H1 (cell line): ENCODE data around the gene UPF2. TPM values are rescaled to one million over a fixed set of nuclear protein-coding genes. Genes with fewer than 3 reads are reported as not detected.

ENCODE experiments used
- CTCF ChIA-PET: fragments of 300-600 bp; sonication (Branson Sonifier 250); formaldehyde crosslinking; loops from one replicate; lab custom pipeline; 2021; ENCODE audit not compliant: partially characterized antibody; lab: Charles Lee
- POLR2A ChIA-PET: fragments of 300-600 bp; sonication (Branson Sonifier 250); formaldehyde crosslinking; loops from one replicate; lab custom pipeline; 2021; ENCODE audit warnings: inconsistent platforms; ENCODE audit not compliant: partially characterized antibody; lab: Charles Lee
- DNase-seq, 2 experiments: peaks; one replicate each; pipeline versions ENCODE4 v3.0.0 to v3.0.0-alpha.2; 2010 to 2022; ENCODE audit warnings: low spot score in 2 of 2, low read depth in 1 of 2, mixed read lengths in 1 of 2
- FAIRE-seq: peaks from 2 replicates; lab custom pipeline; 2011; peaks lifted over from hg19 to GRCh38; lab: Jason Lieb, UNC
- H2AFZ ChIP-seq: 2 replicates; pipeline ENCODE4 v1.8.1; 2012; ENCODE audit warnings: low read length, inconsistent platforms
- H2AK5ac ChIP-seq: 2 replicates; pipeline ENCODE4 v1.6.1; 2013; ENCODE audit warnings: low read depth, low read length
- H2BK120ac ChIP-seq: replicated peaks from 2 replicates; pipeline ENCODE3; 2013; ENCODE audit warnings: low read depth, low read length, inconsistent platforms
- H2BK12ac ChIP-seq: 2 replicates; pipeline ENCODE4 v1.6.1; 2013; ENCODE audit warnings: low read depth, low read length
- H2BK15ac ChIP-seq: 2 replicates; pipeline ENCODE4 v1.6.1; 2013; ENCODE audit warnings: low read length
- H2BK20ac ChIP-seq: 2 replicates; pipeline ENCODE4 v1.6.1; 2013; ENCODE audit warnings: low read length
- H2BK5ac ChIP-seq: 2 replicates; pipeline ENCODE4 v1.6.1; 2013; ENCODE audit warnings: low read depth, low read length
- H3K14ac ChIP-seq: 2 replicates; pipeline ENCODE4 v1.6.1; 2013; ENCODE audit warnings: inconsistent platforms; ENCODE audit not compliant: insufficient read length
- H3K18ac ChIP-seq: 2 replicates; pipeline ENCODE4 v1.6.1; 2013; ENCODE audit warnings: low read length; ENCODE audit errors: extremely low read depth
- H3K23ac ChIP-seq: 2 replicates; pipeline ENCODE4 v1.6.1; 2013; ENCODE audit warnings: inconsistent platforms; ENCODE audit not compliant: insufficient read length
- H3K23me2 ChIP-seq: 2 replicates; pipeline ENCODE4 v1.6.1; 2013; ENCODE audit warnings: low read depth, low read length
- H3K27ac ChIP-seq: 2 replicates; pipeline ENCODE4 v1.6.1; 2011; ENCODE audit warnings: low read depth, low read length, inconsistent platforms
- H3K27me3 ChIP-seq, 4 experiments: replicated peaks in 1 of 4; 1 replicate in 1 of 4; 2 replicates in 3 of 4; pipeline versions ENCODE4 v1.6.1 to v1.8.1; 2011 to 2013; ENCODE audit warnings: low read length in 3 of 4, mild to moderate bottlenecking in 3 of 4, inconsistent platforms in 2 of 4, mixed read lengths in 2 of 4, moderate library complexity in 1 of 4; ENCODE audit not compliant: control insufficient read depth in 3 of 4, insufficient read depth in 3 of 4; ENCODE audit errors: extremely low read depth in 1 of 4
- H3K36me3 ChIP-seq, 4 experiments: 2 replicates each; pipeline versions ENCODE4 v1.6.1 to v1.8.1; 2011 to 2013; ENCODE audit warnings: mild to moderate bottlenecking in 4 of 4, low read length in 3 of 4, moderate library complexity in 2 of 4, control low read depth in 1 of 4, inconsistent platforms in 1 of 4; ENCODE audit not compliant: insufficient read depth in 4 of 4, control insufficient read depth in 2 of 4
- H3K4ac ChIP-seq: replicated peaks from 2 replicates; pipeline ENCODE3; 2013; ENCODE audit warnings: low read length, low read depth, mixed read lengths, inconsistent platforms; ENCODE audit not compliant: insufficient read length
- H3K4me1 ChIP-seq, 4 experiments: replicated peaks in 1 of 4; 1 replicate in 1 of 4; 2 replicates in 3 of 4; pipeline versions ENCODE4 v1.6.1 to v1.8.1; 2011 to 2013; ENCODE audit warnings: low read length in 3 of 4, inconsistent platforms in 2 of 4, mixed read lengths in 1 of 4; ENCODE audit not compliant: insufficient read depth in 4 of 4, control insufficient read depth in 3 of 4
- H3K4me2 ChIP-seq, 2 experiments: 2 replicates each; pipeline versions ENCODE4 v1.6.1 to v1.8.1; 2011 to 2013; ENCODE audit warnings: low read depth in 2 of 2, low read length in 2 of 2, control low read depth in 1 of 2, inconsistent platforms in 1 of 2, mild to moderate bottlenecking in 1 of 2; ENCODE audit not compliant: insufficient read depth in 1 of 2
- H3K4me3 ChIP-seq, 4 experiments: fragments of 200-600, 300-600 bp in 1 of 4; sonication (generic), shearing (Covaris generic), sonication (Bioruptor Twin) in 1 of 4; 2 replicates each; pipeline versions ENCODE4 v1.5.1 to v1.8.1; 2011 to 2016; ENCODE audit warnings: low read length in 4 of 4, low read depth in 3 of 4, control low read depth in 2 of 4, inconsistent platforms in 2 of 4, mild to moderate bottlenecking in 2 of 4, mixed read lengths in 1 of 4, moderate library complexity in 1 of 4; ENCODE audit not compliant: insufficient read depth in 2 of 4; ENCODE audit errors: extremely low read depth in 1 of 4
- H3K56ac ChIP-seq: replicated peaks from 2 replicates; pipeline ENCODE3; 2013; ENCODE audit warnings: low read depth, mild to moderate bottlenecking, mixed read lengths, low read length, inconsistent platforms; ENCODE audit not compliant: insufficient read length
- H3K79me1 ChIP-seq: 2 replicates; pipeline ENCODE4 v1.6.1; 2013; ENCODE audit warnings: low read depth, low read length, control low read depth
- H3K79me2 ChIP-seq, 2 experiments: 2 replicates each; pipeline versions ENCODE4 v1.6.1 to v1.8.1; 2012 to 2013; ENCODE audit warnings: low read length in 2 of 2, mild to moderate bottlenecking in 2 of 2, inconsistent platforms in 1 of 2; ENCODE audit not compliant: insufficient read depth in 2 of 2, control insufficient read depth in 1 of 2
- H3K9ac ChIP-seq, 4 experiments: replicated peaks in 1 of 4; 1 replicate in 1 of 4; 2 replicates in 3 of 4; pipeline versions ENCODE4 v1.6.1 to v1.8.1; 2011 to 2013; ENCODE audit warnings: low read depth in 3 of 4, low read length in 3 of 4, control low read depth in 2 of 4, mild to moderate bottlenecking in 2 of 4, moderate library complexity in 2 of 4, inconsistent platforms in 1 of 4; ENCODE audit errors: extremely low read depth in 1 of 4
- H3K9me3 ChIP-seq, 2 experiments: 2 replicates each; pipeline versions ENCODE4 v1.6.1 to v1.8.1; 2012 to 2013; ENCODE audit warnings: mild to moderate bottlenecking in 2 of 2, moderate library complexity in 2 of 2, control low read depth in 1 of 2, inconsistent platforms in 1 of 2, low read depth in 1 of 2, low read length in 1 of 2, mixed read lengths in 1 of 2; ENCODE audit not compliant: insufficient read depth in 2 of 2
- H4K20me1 ChIP-seq, 2 experiments: replicated peaks in 1 of 2; 2 replicates each; pipeline versions ENCODE3 to v1.8.1; 2011 to 2013; ENCODE audit warnings: inconsistent platforms in 2 of 2, low read length in 2 of 2, mild to moderate bottlenecking in 1 of 2; ENCODE audit not compliant: insufficient read depth in 2 of 2, control insufficient read depth in 1 of 2
- H4K5ac ChIP-seq: 2 replicates; pipeline ENCODE4 v1.6.1; 2013; ENCODE audit warnings: low read length, low read depth, mixed read lengths, inconsistent platforms; ENCODE audit not compliant: insufficient read length
- H4K8ac ChIP-seq: 2 replicates; pipeline ENCODE4 v1.8.0; 2013; ENCODE audit warnings: mild to moderate bottlenecking, moderate library complexity, low read length, inconsistent platforms; ENCODE audit not compliant: insufficient read depth; ENCODE audit errors: extremely low read depth
- H4K91ac ChIP-seq: replicated peaks from 2 replicates; pipeline ENCODE3; 2013; ENCODE audit warnings: low read length, mixed read lengths, inconsistent platforms; ENCODE audit not compliant: insufficient read length
- CHD1 ChIP-seq: IDR thresholded peaks from 2 replicates; pipeline ENCODE4 v1.6.1; 2012; ENCODE audit warnings: low read depth, low read length, improper control_type of control experiment
- TEAD4 ChIP-seq: IDR thresholded peaks from 2 replicates; pipeline ENCODE4 v1.6.1; 2012; ENCODE audit warnings: low read depth, low read length, inconsistent platforms, mixed read lengths
- WGBS, 2 experiments: shearing (Covaris generic) in 1 of 2; methylation state at CpG; one replicate each; pipeline versions ENCODE4 v1.1.6 to v1.1.7; 2013 to 2015; ENCODE audit warnings: low lambda C conversion rate in 2 of 2, mixed read lengths in 2 of 2, inconsistent platforms in 1 of 2, low coverage in 1 of 2, missing lambda C conversion rate in 1 of 2; ENCODE audit not compliant: insufficient replicate concordance in 2 of 2, insufficient coverage in 1 of 2, insufficient read length in 1 of 2; ENCODE audit errors: extremely low coverage in 1 of 2, missing lambda C conversion rate in 1 of 2; 5-methylcytosine and 5-hydroxymethylcytosine counted together
- long read RNA-seq, 2 experiments: library from RNA in 1 of 2; library from capped mRNA in 1 of 2; stranded (forward); transcript quantifications; one replicate each; pipeline ENCODE4 v2.0.0, GENCODE V29; 2021; ENCODE audit warnings: inconsistent platforms in 1 of 2
- polyA minus RNA-seq, 3 experiments: library from RNA; depleted of rRNA, polyadenylated mRNA; stranded (reverse); fragments of >200 nt; gene quantifications; 1 replicate in 2 of 3; 2 replicates in 1 of 3; pipeline ENCODE4 v1.2.3, GENCODE V29; 2011
- polyA plus RNA-seq, 7 experiments: library from polyadenylated mRNA; depleted of rRNA in 3 of 7; stranded (reverse) in 5 of 7; unstranded in 2 of 7; fragments of >200 nt in 5 of 7; fragments of 200-250 nt in 2 of 7; gene quantifications; 1 replicate in 5 of 7; 2 replicates in 1 of 7; 4 replicates in 1 of 7; pipeline versions ENCODE4 v1.2.1 to v1.2.3, GENCODE V29; 2011 to 2013; ENCODE audit warnings: missing spikeins in 2 of 7, mixed read lengths in 2 of 7
- total RNA-seq: library from RNA; stranded (reverse); fragmentation: NEBNext Ultra II Directional; extraction: Animal tissue kit (Norgen Biotek cat#: 25700); gene quantifications from 2 replicates; pipeline ENCODE4 v1.2.1, GENCODE V29; 2021

UPF2 gene, protein sequence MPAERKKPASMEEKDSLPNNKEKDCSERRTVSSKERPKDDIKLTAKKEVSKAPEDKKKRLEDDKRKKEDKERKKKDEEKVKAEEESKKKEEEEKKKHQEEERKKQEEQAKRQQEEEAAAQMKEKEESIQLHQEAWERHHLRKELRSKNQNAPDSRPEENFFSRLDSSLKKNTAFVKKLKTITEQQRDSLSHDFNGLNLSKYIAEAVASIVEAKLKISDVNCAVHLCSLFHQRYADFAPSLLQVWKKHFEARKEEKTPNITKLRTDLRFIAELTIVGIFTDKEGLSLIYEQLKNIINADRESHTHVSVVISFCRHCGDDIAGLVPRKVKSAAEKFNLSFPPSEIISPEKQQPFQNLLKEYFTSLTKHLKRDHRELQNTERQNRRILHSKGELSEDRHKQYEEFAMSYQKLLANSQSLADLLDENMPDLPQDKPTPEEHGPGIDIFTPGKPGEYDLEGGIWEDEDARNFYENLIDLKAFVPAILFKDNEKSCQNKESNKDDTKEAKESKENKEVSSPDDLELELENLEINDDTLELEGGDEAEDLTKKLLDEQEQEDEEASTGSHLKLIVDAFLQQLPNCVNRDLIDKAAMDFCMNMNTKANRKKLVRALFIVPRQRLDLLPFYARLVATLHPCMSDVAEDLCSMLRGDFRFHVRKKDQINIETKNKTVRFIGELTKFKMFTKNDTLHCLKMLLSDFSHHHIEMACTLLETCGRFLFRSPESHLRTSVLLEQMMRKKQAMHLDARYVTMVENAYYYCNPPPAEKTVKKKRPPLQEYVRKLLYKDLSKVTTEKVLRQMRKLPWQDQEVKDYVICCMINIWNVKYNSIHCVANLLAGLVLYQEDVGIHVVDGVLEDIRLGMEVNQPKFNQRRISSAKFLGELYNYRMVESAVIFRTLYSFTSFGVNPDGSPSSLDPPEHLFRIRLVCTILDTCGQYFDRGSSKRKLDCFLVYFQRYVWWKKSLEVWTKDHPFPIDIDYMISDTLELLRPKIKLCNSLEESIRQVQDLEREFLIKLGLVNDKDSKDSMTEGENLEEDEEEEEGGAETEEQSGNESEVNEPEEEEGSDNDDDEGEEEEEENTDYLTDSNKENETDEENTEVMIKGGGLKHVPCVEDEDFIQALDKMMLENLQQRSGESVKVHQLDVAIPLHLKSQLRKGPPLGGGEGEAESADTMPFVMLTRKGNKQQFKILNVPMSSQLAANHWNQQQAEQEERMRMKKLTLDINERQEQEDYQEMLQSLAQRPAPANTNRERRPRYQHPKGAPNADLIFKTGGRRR
- total RNA-seq, result 32.8 and 33.6 TPM in 2 replicates
- 4.1 and 6.2 TPM in 2 replicates for polyA plus RNA-seq (2011; rRNA removed)
- polyA plus RNA-seq (2011; cell fraction: cytosol; rRNA removed), result 11.5 TPM
- polyA plus RNA-seq (2011; cell fraction: nucleus; rRNA removed), result 6.3 TPM
- 17.7 to 34.9 TPM (median 21.2 TPM) in 4 replicates for polyA plus RNA-seq (2012, experiment 1 of 2)
- polyA plus RNA-seq (2012, experiment 2 of 2), result 1.4 TPM
- 32.5 TPM for polyA plus RNA-seq (2013, experiment 1 of 2)
- 35.1 TPM for polyA plus RNA-seq (2013, experiment 2 of 2)
- polyA minus RNA-seq (2011; rRNA and poly(A)+ RNA removed), result 11.7 and 17.0 TPM in 2 replicates
- 9.9 TPM for polyA minus RNA-seq (2011; cell fraction: cytosol; rRNA and poly(A)+ RNA removed)
- 19.1 TPM for polyA minus RNA-seq (2011; cell fraction: nucleus; rRNA and poly(A)+ RNA removed)
- long read RNA-seq, experiment 1, partial matches to known transcripts, result 14 of 17 reads
- long read RNA-seq, experiment 1, other reads (novel, unspliced or antisense), result 3 of 17 reads
- long read RNA-seq, experiment 2, full-length matches to known transcripts, result 2 of 14 reads
- long read RNA-seq, experiment 2, partial matches to known transcripts, result 9 of 14 reads
- long read RNA-seq, experiment 2, other reads (novel, unspliced or antisense), result 3 of 14 reads

DNA sequence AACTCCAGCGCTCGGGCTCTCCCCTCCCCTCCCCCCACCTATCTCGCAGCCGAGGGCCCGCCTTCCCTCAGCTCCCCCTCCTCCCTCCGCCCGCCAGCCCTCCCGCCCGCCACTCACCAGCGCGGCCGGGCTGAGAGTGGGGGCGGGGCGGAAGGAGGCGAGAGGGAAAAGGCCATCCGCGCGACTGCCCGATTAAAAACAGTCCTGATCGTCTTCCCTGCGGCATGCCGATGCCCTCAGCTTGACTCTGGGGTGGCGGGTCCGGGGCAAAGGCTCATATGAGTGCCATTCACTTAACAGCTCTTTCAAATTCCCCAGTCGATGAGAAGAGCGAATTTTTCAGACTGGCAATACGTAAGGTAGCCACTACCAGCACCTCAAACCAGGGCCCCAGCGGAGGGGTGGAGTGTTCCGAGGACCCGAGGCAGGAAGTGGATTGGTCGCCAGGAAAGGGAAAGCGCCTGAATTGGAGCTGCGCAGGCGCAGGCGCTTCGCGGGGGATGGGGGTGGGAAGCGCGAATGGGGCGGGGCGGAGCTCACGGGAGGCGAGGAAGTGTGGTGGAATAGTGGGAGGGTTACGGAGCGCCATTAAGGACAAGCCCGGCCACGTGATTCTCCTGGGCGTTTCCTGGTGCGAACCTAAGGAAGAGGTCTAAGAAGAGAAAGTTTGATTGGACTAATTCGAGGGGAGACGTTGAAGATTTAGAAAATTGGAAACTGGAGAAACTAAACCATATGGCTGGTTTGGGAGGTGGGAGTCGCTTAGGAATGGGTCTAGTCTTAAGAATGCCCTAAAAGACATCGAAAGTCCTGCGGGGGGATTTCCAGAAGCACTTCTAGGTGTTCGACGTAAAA is at the start of gene UPF2:
UPF2 (minus strand) TSS at position 13 of the 855 bp plus-strand sequence. CDS start 7,386 bp downstream, outside the sequence.
- H2AFZ ChIP-seq, result peak within 1 kb of the TSS; percentile 98
- H4K8ac ChIP-seq, result peak within 1 kb of the TSS; percentile 100
- no peak within 1 kb of the TSS for H3K14ac ChIP-seq
- H3K4me2 ChIP-seq, result peak within 1 kb of the TSS; percentile 92 to 97
- H3K4me1 ChIP-seq, result no peaks in the 10 kb centered on the region; a peak in 2 of 7 replicates
- peaks cover 8% of the 10 kb centered on the region; the same call in 1 of the 2 replicates for H3K23me2 ChIP-seq
- peak within 1 kb of the TSS; percentile 97 for H3K4ac ChIP-seq
- peak within 1 kb of the TSS; percentile 100 for H3K27ac ChIP-seq
- peak within 1 kb of the TSS; percentile 77 to 98 (median 94) for H3K4me3 ChIP-seq
- no peak within 1 kb of the TSS for H3K23ac ChIP-seq
- H2BK5ac ChIP-seq, result peak within 1 kb of the TSS; percentile 100
- peak within 1 kb of the TSS; percentile 100 for H4K91ac ChIP-seq
- ChIA-PET POLR2A (interaction anchor here (0.6 to 3.4 kb wide), 17 partner anchors 8 to 154 kb away, joined by 3 to 17 read pairs (median 4); partner anchors contain the start of genes CDC123, DHTKD1 and NUDT5), CTCF (interaction anchor here (0.6 to 1.4 kb wide), 3 partner anchors 25 to 211 kb away, joined by 3 read pairs; no protein-coding TSS in a partner anchor)
- no peaks in the 10 kb centered on the region for H4K20me1 ChIP-seq
- peaks cover 4% of the 10 kb centered on the region; the same call in 1 of the 2 replicates for H3K79me1 ChIP-seq
- FAIRE-seq (peak; percentile 82), DNase-seq (peak; percentile 93 to 97)
- peak within 1 kb of the TSS; percentile 98; the same call in 1 of the 2 replicates for H2BK20ac ChIP-seq
- peak within 1 kb of the TSS; percentile 86 to 100 (median 99) for H3K9ac ChIP-seq
- peak within 1 kb of the TSS; percentile 100 for H3K56ac ChIP-seq
- peaks cover 10 to 43% of the 10 kb centered on the region in 2 experiments for H3K79me2 ChIP-seq
- H2BK15ac ChIP-seq, result no peak within 1 kb of the TSS; the same call in 1 of the 2 replicates
- no peaks in the 10 kb centered on the region for H3K36me3 ChIP-seq
- H3K18ac ChIP-seq, result peak within 1 kb of the TSS; percentile 99
- H2AK5ac ChIP-seq, result no peak within 1 kb of the TSS; the same call in 1 of the 2 replicates
- H4K5ac ChIP-seq, result peak within 1 kb of the TSS; percentile 100
- H2BK120ac ChIP-seq, result peak within 1 kb of the TSS; percentile 100
- H3K9me3 ChIP-seq, result no peaks in the 10 kb centered on the region
- H2BK12ac ChIP-seq, result peak within 1 kb of the TSS; percentile 100; the same call in 1 of the 2 replicates
- WGBS, 2 experiments, result 10% methylated on average over 33 of the region's 56 CpGs; no CpG with 5 or more reads in 1 of the 2 experiments
- H3K27me3 ChIP-seq, result no peaks in the 10 kb centered on the region
- TF ChIP-seq TEAD4 (no peak), CHD1 (no peak)
